Effector CD4-positive, alpha-beta T cell (primary cell): ENCODE data around the gene EXOC2.
"Not testable (repeated sequence)": the region's sequence is repeated elsewhere in the genome, so short reads cannot be mapped to it uniquely, and the experiment has no call there.

Source experiments
- DNase-seq: peaks from one replicate; pipeline ENCODE4 v3.0.0-alpha.2; 2020

The EXOC2 gene

DNA sequence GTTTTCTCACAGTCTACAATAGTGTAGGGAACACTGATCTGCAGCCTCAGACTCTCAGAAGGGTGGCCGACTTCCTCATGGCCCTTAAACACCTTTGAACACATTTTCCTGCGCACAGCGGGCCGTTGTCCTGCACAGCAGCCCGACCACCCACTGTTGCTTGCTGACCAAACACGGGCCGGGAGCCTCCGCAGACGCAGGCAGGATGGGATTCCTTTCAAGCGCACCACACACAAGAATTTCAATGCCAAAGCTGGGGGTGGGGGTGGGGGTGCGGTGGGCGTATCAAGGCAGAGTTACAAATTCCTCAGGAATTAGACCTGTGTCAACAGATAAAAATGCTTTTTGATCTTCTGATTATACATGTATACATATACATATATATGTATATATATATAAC, 110.6 kb downstream of the EXOC2 start:
- no peak for DNase-seq

GRCh38 chr6:579339-579738, 113.6 kb downstream of the EXOC2 start:
- DNase-seq: no peak

DNA sequence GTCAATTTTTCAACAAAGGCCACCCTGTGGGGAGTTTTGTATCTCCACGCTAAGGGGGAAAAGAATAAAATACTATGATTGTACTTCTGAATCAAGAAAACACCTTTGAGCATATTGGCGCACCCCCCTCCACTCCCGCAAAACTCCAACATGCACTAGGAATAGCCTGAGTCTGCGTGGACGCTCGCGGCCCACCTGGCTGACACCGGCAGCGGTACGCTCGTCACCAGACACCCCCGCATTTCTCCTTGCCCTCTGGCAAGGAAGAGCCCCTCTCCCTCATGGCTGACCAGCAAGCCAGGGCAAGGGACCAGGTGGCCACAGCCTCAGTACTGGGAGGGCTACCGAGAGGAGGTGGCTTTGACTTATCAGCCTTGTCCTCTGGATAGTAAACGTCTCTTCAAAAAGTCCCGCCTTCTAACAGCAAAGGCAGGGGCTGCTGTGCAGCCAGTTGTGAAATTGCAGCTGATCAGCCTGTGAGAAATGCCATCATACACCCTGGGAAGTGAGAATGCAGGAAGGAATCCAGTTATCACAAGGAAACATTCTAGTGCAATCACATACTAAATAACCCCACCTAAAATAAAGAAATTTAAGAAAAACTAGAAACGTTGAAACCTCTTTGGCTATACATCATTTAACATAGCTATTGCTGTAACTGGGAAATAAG, 120.2 kb downstream of the EXOC2 start:
- no peak for DNase-seq

DNA sequence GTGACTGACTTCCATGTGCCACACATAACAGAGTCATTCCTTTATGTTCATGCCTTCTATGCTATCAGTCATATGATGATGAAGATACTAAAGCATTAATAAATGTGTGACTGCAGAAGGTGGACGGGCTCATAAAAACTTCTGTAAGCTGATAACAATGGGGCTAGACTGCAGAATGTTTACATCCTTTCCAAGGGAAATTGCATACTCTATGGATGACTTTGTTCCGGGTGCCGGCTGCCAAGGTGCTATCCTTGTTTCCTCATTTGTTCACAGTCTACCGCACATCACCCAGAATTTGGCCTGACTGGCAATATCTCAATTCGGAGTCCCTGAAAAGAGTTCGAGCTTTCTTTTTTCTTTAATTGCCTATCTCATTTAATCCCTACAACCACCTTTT, 121.0 kb downstream of the EXOC2 start:
- no peak for DNase-seq

GRCh38 chr6:570825-571224, 122.1 kb downstream of the EXOC2 start:
- DNase-seq: no peak

DNA sequence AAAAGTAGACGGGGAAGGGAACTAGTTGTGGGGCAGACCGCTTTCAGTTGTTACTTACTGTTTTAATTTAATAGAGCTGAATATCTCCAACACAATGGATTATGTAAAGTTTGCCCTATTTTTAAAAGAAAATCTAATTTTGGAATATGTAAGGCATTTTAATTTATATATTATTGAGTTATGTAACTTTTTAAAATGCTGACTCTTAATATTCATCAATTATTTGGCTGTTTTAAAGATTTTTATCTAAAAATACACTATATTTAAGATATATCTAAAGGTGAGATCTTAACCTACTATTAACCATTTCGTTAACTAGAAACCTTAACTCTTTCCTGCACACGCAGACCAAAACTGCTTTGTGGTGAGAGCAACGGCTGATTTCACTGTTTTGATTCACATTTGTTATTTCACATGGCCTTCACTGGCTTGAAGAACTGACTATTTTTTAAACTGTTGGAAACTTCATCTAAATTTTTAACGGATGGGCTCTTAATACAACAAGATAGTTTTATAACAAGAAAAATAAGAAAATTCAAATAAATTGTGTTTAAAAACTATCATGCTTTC, 123.9 kb downstream of the EXOC2 start:
- no peak for DNase-seq

GRCh38 chr6:568085-568484, 124.9 kb downstream of the EXOC2 start:
- DNase-seq: no peak

DNA sequence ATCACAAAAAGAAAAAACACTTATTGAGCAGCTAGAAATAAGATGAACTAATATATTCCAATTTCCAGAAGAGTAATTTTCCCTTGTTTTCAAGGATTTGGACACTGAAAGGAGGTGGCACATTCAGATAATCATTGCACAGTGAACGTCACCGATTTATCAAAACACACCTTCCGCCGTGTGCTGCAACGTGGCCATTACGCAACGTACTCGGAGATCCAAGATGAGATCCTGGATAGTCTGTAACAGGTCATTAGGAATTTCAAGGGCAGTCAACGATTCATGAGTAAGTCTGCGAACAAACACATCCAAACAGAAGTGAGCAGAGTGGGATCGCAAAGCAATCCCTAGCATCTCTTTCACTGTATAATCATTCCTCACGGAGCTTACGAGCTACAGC, 129.1 kb downstream of the EXOC2 start:
- no peak for DNase-seq

- DNase-seq: no peak
Measured at GRCh38 chr6:562052-562676, 130.8 kb downstream of the EXOC2 start.

GRCh38 chr6:561335-561734, 131.6 kb downstream of the EXOC2 start:
- DNase-seq: not testable (repeated sequence)

GRCh38 chr6:558959-559358, 134.0 kb downstream of the EXOC2 start:
- no peak for DNase-seq

- DNase-seq: no peak
Measured at GRCh38 chr6:558089-558488, 134.8 kb downstream of the EXOC2 start.

- DNase-seq: no peak
Measured at GRCh38 chr6:551829-552350, 141.0 kb downstream of the EXOC2 start.

DNA sequence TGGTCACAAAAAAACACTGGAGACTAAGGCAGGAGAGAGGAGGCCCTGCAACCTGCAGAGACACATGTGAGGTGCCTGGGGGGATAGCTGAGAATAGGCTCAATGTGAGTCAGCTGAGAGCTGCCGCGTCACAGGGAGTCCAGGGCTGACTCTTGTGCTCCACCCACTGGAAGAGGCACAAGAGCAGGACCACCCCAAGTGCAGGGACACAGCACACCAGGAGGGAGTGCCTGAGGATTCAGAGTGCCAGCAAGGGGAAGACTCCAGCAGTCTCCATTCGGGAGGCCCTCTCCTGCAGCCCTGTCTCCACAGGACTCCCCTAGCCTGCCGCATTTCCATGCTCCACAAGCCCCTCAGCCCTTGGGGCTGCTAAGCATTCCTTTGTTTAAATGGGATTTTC, 141.5 kb downstream of the EXOC2 start:
- DNase-seq: no peak

- DNase-seq: no peak
Measured at GRCh38 chr6:549906-550305, 143.0 kb downstream of the EXOC2 start.

DNA sequence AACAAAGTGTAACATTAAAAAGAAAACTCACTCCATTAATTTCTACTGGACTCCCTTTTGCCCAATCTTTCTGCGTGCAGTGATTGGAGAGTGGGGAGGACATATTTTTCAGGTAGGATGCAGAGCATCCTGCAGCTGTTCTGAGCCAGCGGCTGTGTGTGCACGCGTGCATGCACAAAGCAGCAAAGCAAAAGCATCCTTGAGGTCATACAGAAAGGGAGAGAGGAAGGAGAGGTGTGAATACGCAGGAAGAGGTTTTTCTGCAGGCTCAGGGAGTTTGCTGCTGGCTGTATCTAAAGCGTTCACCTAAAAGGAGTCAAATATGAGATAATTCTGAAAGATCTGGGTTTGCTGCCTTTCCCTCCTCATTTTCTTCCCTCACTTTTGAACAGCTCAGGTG, 144.4 kb downstream of the EXOC2 start:
- DNase-seq: no peak

GRCh38 chr6:548091-548490, 144.8 kb downstream of the EXOC2 start:
- no peak for DNase-seq

GRCh38 chr6:540490-540889, 152.4 kb downstream of the EXOC2 start:
- DNase-seq: no peak

GRCh38 chr6:537114-537513, 155.8 kb downstream of the EXOC2 start:
- no peak for DNase-seq

- no peak for DNase-seq
Measured at GRCh38 chr6:530425-530824, 162.5 kb downstream of the EXOC2 start.

DNA sequence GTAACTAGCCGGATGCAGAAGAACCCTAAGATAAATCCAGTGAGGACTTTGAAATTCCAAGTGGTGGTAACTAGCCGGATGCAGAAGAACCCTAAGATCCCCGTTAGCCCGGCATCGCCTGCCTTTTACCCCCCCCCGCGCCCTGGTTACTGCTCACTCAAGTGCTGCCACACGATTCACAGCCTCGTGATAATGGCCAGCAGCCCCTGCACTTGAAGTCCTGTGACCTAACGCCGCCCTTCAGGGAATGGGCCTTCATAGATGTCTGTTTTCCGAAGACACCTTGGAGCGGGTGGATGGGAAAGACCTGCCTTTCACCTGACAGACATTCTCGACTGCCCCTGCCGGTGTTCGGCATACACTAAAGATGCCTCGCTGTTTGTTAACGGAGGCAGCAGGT, 163.9 kb downstream of the EXOC2 start:
- DNase-seq: no peak

DNA sequence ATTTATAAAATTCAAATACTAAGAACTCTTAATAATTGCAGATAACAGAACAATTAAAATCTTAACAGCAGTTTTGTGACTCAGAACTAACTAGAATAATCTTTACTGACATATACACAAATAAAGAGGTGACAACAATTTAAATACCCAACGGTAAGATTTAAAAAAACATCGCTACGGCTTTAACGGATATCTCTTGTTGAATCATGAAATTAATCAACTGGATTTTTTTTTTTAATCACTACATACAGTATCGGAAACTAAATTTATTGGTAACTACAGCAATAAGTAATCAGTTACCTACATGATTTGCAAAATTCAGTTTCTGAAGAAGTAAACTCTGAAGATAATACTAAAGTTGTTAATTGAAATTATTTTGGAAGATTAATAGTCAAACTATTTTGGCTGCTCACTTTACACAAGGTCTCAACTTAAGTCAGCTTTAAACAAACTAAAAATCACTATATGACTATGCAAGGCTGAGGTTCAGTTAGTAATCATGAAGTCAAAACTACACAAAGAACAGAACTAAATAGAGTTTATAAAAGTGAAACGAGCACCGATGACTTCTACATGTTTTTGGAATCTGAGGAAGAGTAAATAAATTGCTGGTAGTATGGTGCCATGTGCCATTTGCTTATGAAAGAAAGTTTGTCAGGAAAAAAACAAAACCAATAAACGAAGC, 164.8 kb downstream of the EXOC2 start:
- DNase-seq: no peak

GRCh38 chr6:524803-525202, 168.1 kb downstream of the EXOC2 start:
- DNase-seq: no peak

DNA sequence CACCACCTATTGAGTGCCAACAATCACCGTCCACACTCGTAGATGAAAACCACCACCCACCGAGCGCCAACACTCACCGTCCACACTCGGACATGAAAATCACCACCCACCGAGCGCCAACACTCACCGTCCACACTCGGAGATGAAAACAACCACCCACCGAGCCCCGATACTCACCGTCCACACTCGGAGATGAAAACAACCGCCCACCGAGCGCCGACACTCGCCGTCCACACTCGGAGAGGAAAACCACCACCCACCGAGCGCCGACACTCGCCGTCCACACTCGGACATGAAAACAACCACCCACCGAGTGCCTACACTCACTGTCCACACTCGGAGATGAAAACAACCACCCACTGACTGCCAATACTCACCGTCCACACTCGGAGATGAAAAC, 172.1 kb downstream of the EXOC2 start:
- DNase-seq: no peak
